ENCODE results near the gene KIF13A.
"Not testable (repeated sequence)": the region's sequence is repeated elsewhere in the genome, so short reads cannot be mapped to it uniquely, and the experiment has no call there.

GRCh38 chr6:17976258-17976657, 11.2 kb downstream of the KIF13A start:
- TF ChIP-seq, protein P1, sequence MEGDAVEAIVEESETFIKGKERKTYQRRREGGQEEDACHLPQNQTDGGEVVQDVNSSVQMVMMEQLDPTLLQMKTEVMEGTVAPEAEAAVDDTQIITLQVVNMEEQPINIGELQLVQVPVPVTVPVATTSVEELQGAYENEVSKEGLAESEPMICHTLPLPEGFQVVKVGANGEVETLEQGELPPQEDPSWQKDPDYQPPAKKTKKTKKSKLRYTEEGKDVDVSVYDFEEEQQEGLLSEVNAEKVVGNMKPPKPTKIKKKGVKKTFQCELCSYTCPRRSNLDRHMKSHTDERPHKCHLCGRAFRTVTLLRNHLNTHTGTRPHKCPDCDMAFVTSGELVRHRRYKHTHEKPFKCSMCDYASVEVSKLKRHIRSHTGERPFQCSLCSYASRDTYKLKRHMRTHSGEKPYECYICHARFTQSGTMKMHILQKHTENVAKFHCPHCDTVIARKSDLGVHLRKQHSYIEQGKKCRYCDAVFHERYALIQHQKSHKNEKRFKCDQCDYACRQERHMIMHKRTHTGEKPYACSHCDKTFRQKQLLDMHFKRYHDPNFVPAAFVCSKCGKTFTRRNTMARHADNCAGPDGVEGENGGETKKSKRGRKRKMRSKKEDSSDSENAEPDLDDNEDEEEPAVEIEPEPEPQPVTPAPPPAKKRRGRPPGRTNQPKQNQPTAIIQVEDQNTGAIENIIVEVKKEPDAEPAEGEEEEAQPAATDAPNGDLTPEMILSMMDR (IDR thresholded peaks at IDR 0.05; ENCODE audit: insufficient read depth, low read length), result not testable (repeated sequence)
- TF ChIP-seq, protein P2, sequence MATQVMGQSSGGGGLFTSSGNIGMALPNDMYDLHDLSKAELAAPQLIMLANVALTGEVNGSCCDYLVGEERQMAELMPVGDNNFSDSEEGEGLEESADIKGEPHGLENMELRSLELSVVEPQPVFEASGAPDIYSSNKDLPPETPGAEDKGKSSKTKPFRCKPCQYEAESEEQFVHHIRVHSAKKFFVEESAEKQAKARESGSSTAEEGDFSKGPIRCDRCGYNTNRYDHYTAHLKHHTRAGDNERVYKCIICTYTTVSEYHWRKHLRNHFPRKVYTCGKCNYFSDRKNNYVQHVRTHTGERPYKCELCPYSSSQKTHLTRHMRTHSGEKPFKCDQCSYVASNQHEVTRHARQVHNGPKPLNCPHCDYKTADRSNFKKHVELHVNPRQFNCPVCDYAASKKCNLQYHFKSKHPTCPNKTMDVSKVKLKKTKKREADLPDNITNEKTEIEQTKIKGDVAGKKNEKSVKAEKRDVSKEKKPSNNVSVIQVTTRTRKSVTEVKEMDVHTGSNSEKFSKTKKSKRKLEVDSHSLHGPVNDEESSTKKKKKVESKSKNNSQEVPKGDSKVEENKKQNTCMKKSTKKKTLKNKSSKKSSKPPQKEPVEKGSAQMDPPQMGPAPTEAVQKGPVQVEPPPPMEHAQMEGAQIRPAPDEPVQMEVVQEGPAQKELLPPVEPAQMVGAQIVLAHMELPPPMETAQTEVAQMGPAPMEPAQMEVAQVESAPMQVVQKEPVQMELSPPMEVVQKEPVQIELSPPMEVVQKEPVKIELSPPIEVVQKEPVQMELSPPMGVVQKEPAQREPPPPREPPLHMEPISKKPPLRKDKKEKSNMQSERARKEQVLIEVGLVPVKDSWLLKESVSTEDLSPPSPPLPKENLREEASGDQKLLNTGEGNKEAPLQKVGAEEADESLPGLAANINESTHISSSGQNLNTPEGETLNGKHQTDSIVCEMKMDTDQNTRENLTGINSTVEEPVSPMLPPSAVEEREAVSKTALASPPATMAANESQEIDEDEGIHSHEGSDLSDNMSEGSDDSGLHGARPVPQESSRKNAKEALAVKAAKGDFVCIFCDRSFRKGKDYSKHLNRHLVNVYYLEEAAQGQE (IDR thresholded peaks at IDR 0.05; ENCODE audit: insufficient replicate concordance, low read depth), result not testable (repeated sequence)
- not testable (repeated sequence) for TF ChIP-seq POLR2AphosphoS5 (IDR thresholded peaks at IDR 0.05; ENCODE audit: low read depth)

All from HL-60 (cell line).